Mesothelial cell of epicardium (in vitro differentiated cells): Measurements from ENCODE around the gene AJM1. TPM values are rescaled to one million over a fixed set of nuclear protein-coding genes. Genes with fewer than 3 reads are reported as not detected.
"Not testable (repeated sequence)": the region's sequence is repeated elsewhere in the genome, so short reads cannot be mapped to it uniquely, and the experiment has no call there.

ENCODE experiments used
- DNase-seq, 2 experiments: peaks; one replicate each; pipeline ENCODE4 v3.0.0; 2021; ENCODE audit warnings: low spot score in 2 of 2; ENCODE audit not compliant: unreplicated experiment in 2 of 2
- H3K27ac Mint-ChIP-seq: 2 replicates; pipeline ENCODE4 v1.8.0; 2021; ENCODE audit warnings: mixed read lengths
- H3K27me3 Mint-ChIP-seq: 2 replicates; pipeline ENCODE4 v1.8.0; 2021; ENCODE audit warnings: low read depth, mixed read lengths
- H3K36me3 Mint-ChIP-seq: 2 replicates; pipeline ENCODE4 v1.8.0; 2021; ENCODE audit warnings: mixed read lengths
- H3K4me1 Mint-ChIP-seq: 2 replicates; pipeline ENCODE4 v1.8.0; 2021; ENCODE audit warnings: mixed read lengths
- H3K4me3 Mint-ChIP-seq: 2 replicates; pipeline ENCODE4 v1.8.0; 2021; ENCODE audit warnings: mild to moderate bottlenecking, moderate library complexity, mixed read lengths
- H3K9me3 Mint-ChIP-seq: 2 replicates; pipeline ENCODE4 v1.8.0; 2021; ENCODE audit warnings: mixed read lengths
- total RNA-seq: library from RNA; stranded (reverse); gene quantifications from 3 replicates; pipeline ENCODE4 v1.2.1, GENCODE V29; 2021
- TF ChIP-seq, protein P1 (sequence below): fragments of 200-600 bp; sonication (generic); IDR thresholded peaks from one replicate; pipeline ENCODE4 v1.5.0; 2021; ENCODE audit warnings: antibody characterized with exemption; ENCODE audit not compliant: unreplicated experiment

The AJM1 gene
- total RNA-seq, 1 donor from 2014 or later, result 3.6 TPM

GRCh38 chr9:136798708-136799078, 43.6 kb upstream of the AJM1 start:
- Mint-ChIP-seq H3K4me3 (peak overlapping the region; percentile 64), H3K27ac (no peak overlapping the region), H3K4me1 (peaks cover 45% of the 10 kb centered on the region), H3K9me3 (no peaks in the 10 kb centered on the region), H3K27me3 (no peaks in the 10 kb centered on the region), H3K36me3 (peaks cover 3% of the 10 kb centered on the region)
- DNase-seq, result no peak
- TF ChIP-seq, protein P1, sequence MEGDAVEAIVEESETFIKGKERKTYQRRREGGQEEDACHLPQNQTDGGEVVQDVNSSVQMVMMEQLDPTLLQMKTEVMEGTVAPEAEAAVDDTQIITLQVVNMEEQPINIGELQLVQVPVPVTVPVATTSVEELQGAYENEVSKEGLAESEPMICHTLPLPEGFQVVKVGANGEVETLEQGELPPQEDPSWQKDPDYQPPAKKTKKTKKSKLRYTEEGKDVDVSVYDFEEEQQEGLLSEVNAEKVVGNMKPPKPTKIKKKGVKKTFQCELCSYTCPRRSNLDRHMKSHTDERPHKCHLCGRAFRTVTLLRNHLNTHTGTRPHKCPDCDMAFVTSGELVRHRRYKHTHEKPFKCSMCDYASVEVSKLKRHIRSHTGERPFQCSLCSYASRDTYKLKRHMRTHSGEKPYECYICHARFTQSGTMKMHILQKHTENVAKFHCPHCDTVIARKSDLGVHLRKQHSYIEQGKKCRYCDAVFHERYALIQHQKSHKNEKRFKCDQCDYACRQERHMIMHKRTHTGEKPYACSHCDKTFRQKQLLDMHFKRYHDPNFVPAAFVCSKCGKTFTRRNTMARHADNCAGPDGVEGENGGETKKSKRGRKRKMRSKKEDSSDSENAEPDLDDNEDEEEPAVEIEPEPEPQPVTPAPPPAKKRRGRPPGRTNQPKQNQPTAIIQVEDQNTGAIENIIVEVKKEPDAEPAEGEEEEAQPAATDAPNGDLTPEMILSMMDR, result no peak

DNA sequence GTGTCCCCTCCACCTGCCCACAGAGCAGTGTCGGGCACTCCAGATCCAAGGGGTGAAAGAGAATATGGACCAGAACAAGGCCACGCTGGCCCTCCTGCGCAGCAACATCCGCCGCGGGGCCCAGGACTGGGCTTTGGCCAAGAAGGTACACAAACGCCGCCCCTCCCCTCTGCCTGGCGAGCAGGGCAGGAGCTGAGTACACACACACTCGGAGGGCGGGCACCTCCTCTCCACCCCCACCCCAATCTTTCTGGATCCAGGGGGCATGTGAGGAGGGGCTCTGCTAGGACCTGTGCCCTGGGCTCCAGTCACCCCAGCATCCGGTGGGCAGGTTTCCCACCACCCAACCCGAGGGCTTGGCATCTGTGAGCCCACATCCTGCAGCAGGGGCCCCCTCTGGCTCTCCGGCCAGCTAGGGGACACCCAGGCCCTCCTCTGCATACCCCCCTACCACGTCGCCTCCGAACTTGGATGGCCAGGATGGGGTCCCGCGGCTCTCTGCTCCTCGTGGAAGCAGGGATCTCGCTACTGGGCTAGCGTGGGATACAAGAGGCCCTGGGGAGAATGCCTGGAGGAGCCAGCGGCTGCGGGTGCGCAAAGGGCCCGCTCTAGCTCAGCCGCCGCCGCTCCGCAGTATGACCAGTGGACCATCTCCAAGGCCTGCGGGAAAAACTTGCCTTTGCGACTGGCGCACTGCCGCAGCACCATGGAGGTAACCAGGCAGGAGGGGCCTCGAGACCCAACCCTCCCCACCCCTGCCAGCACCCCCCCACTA, 43.0 kb upstream of the AJM1 start:
- Mint-ChIP-seq H3K4me3 (peak overlapping the region; percentile 64), H3K27ac (no peak overlapping the region), H3K27me3 (no peaks in the 10 kb centered on the region), H3K9me3 (no peaks in the 10 kb centered on the region), H3K36me3 (peaks cover 7% of the 10 kb centered on the region), H3K4me1 (peaks cover 43% of the 10 kb centered on the region)
- no peak for DNase-seq
- TF ChIP-seq, protein P1, result no peak

DNA sequence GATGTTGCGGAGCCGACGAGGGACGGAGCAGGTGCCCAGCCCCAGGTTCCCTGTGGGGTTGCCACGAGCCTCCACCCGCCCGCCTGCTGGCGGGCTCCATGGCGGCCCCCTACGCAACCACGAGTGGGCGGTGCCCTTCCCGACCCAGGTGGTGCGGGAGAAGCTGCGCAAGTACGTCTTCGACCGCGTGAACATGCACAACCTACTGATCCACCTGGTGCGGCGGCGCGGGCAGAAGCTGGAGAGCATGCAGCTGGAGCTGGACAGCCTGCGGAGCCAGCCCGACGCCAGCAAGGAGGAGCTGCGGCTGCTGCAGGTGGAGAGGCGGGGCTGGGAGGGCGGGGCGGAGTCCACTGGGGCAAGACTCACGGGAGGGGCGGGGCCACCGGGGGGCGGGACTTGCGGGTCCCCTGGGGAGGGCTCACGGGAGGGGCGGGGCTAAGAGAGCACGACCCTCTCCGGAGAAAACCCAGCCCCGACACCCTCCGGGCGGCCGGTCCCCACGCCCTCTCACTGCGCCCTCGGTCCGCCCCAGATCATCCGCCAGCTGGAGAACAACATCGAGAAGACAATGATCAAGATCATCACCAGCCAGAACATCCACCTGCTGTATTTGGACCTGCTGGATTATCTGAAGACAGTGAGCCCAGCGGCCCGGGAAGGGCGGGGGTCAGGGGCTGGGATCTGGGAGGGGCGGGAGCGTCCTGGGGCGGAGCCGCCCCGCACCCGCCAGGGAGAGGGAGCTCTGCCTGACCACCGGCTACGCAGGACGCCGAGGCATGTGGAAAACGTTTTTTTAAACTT, 42.2 kb upstream of the AJM1 start:
- Mint-ChIP-seq H3K4me3 (peak overlapping the region; percentile 87), H3K27ac (peak overlapping the region; percentile 96), H3K36me3 (peaks cover 7% of the 10 kb centered on the region), H3K4me1 (peaks cover 36% of the 10 kb centered on the region), H3K9me3 (no peaks in the 10 kb centered on the region), H3K27me3 (no peaks in the 10 kb centered on the region)
- TF ChIP-seq, protein P1, result no peak
- DNase-seq, result peak; percentile 84 to 95

- no peak overlapping the region for H3K4me3 Mint-ChIP-seq
- no peak overlapping the region for H3K27ac Mint-ChIP-seq
- no peaks in the 10 kb centered on the region for H3K27me3 Mint-ChIP-seq
- H3K4me1 Mint-ChIP-seq, result peaks cover 26% of the 10 kb centered on the region
- TF ChIP-seq, protein P1, result no peak
- no peak for DNase-seq
- H3K9me3 Mint-ChIP-seq, result no peaks in the 10 kb centered on the region
- H3K36me3 Mint-ChIP-seq, result peaks cover 11% of the 10 kb centered on the region
Observed at GRCh38 chr9:136802321-136802720, 40.0 kb upstream of the AJM1 start.

- H3K9me3 Mint-ChIP-seq, H3K4me3 Mint-ChIP-seq, DNase-seq, H3K27me3 Mint-ChIP-seq, H3K27ac Mint-ChIP-seq: not testable (repeated sequence)
- H3K36me3 Mint-ChIP-seq, result peaks cover 11% of the 10 kb centered on the region
- H3K4me1 Mint-ChIP-seq, result peaks cover 22% of the 10 kb centered on the region
Observed at GRCh38 chr9:136803009-136803550, 39.2 kb upstream of the AJM1 start.
